Neutrophil (primary cell): ENCODE results near the gene TSPAN32.
A peak's percentile ranks its signal among the peaks of the same experiment; 100 is the strongest.

Source experiments
- H3K27ac ChIP-seq: fragments of 200-600 bp; sonication (generic); 2 replicates; pipeline ENCODE4 v1.5.1; 2016; ENCODE audit warnings: mild to moderate bottlenecking, moderate library complexity
- H3K27me3 ChIP-seq: fragments of 200-600 bp; sonication (generic); 2 replicates; pipeline ENCODE4 v1.6.0; 2016; ENCODE audit warnings: mild to moderate bottlenecking
- H3K36me3 ChIP-seq: fragments of 200-600 bp; sonication (generic); 2 replicates; pipeline ENCODE4 v1.5.1; 2017
- H3K4me1 ChIP-seq, 2 experiments: fragments of 200-600 bp in 1 of 2; sonication (generic) in 1 of 2; 1 replicate in 1 of 2; 2 replicates in 1 of 2; pipeline versions ENCODE4 v1.5.1 to v1.6.1; 2013 to 2016; ENCODE audit warnings: low read depth in 1 of 2, low read length in 1 of 2, mild to moderate bottlenecking in 1 of 2, moderate library complexity in 1 of 2; ENCODE audit not compliant: control insufficient read depth in 1 of 2, insufficient read depth in 1 of 2
- H3K4me3 ChIP-seq, 2 experiments: fragments of 200-600 bp in 1 of 2; sonication (generic) in 1 of 2; 1 replicate in 1 of 2; 2 replicates in 1 of 2; pipeline ENCODE4 v1.5.1; 2013 to 2016; ENCODE audit warnings: low read depth in 1 of 2, low read length in 1 of 2, mild to moderate bottlenecking in 1 of 2, moderate library complexity in 1 of 2
- H3K9me3 ChIP-seq: fragments of 200-600 bp; sonication (generic); 2 replicates; pipeline ENCODE4 v1.5.1; 2016
- TF ChIP-seq, protein P1 (sequence below): fragments of 200-600 bp; sonication (generic); IDR thresholded peaks from 2 replicates; pipeline ENCODE4 v1.5.1; 2016; ENCODE audit warnings: antibody characterized with exemption

The TSPAN32 gene

DNA sequence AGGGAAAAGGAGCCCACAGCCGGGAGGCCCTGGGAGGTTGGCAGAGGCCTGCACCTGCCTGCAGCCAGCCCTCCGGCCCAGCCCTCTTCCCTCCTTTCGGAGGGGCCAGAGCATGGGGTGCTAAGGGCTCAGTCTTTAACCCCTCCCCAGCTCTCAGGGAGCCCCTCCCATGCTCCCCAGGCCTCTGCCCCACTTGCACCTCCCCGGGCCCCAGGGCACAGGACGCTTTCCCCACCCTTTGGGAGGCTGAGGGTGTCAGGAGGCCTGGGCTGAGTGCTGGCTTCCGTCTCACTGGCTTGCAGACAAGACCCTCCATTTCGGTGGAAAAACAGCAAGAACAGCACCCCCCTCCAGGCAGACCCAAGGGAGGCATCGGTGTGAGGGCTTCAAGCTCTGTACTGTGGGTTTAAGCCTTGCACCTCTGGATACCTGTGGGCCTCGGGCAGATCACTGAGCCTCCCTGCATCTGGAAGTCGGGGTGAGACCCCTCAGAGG lies 38.7 kb upstream of the TSPAN32 start:
- Histone ChIP-seq H3K27me3 (peaks cover 18% of the 10 kb centered on the region), H3K4me3 (no peak overlapping the region)
- TF ChIP-seq, protein P1, sequence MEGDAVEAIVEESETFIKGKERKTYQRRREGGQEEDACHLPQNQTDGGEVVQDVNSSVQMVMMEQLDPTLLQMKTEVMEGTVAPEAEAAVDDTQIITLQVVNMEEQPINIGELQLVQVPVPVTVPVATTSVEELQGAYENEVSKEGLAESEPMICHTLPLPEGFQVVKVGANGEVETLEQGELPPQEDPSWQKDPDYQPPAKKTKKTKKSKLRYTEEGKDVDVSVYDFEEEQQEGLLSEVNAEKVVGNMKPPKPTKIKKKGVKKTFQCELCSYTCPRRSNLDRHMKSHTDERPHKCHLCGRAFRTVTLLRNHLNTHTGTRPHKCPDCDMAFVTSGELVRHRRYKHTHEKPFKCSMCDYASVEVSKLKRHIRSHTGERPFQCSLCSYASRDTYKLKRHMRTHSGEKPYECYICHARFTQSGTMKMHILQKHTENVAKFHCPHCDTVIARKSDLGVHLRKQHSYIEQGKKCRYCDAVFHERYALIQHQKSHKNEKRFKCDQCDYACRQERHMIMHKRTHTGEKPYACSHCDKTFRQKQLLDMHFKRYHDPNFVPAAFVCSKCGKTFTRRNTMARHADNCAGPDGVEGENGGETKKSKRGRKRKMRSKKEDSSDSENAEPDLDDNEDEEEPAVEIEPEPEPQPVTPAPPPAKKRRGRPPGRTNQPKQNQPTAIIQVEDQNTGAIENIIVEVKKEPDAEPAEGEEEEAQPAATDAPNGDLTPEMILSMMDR, result no peak

DNA sequence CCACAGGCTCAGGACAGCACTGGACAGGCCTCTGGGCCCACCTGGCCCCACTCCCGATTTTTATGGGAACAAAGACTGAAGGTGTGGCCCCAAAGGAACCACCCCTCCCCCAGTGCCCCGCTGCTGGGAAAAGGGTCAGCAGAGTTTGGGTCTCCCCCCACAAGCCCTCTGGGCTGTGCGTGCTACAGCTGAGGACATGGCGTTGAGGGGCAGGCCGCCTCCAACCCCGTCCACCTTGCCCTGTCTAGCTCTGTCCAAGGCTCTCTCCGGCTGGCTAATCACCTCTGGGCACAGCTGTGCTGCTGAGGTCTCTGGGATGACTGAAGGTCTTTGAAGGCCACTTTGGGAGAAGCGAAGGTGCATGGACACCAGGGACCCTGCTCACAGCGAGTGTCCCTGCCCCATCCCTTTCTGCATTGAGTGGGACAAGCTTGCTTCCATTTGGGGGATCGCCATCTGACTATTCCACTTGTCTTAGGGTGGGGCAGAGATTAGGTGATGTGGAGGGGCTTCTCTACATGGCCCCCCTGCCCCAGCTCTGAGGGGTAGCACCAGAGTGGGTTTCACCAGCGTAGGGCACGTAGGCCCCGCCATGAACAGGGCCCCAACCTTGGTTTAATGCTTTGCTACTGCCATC lies 38.0 kb upstream of the TSPAN32 start:
- H3K4me3 ChIP-seq, result no peak overlapping the region
- H3K4me1 ChIP-seq, result peaks cover 15 to 20% of the 10 kb centered on the region in 2 experiments
- H3K9me3 ChIP-seq, result no peaks in the 10 kb centered on the region
- H3K36me3 ChIP-seq, result no peaks in the 10 kb centered on the region
- peaks cover 19% of the 10 kb centered on the region for H3K27me3 ChIP-seq
- TF ChIP-seq, protein P1, result no peak
- no peak overlapping the region for H3K27ac ChIP-seq

More for the DNA sequence above, 38.7 kb upstream of the TSPAN32 start:
- H3K27ac ChIP-seq, result no peak overlapping the region
- no peaks in the 10 kb centered on the region for H3K9me3 ChIP-seq
- H3K36me3 ChIP-seq, result no peaks in the 10 kb centered on the region
- peaks cover 11 to 13% of the 10 kb centered on the region in 2 experiments for H3K4me1 ChIP-seq

DNA sequence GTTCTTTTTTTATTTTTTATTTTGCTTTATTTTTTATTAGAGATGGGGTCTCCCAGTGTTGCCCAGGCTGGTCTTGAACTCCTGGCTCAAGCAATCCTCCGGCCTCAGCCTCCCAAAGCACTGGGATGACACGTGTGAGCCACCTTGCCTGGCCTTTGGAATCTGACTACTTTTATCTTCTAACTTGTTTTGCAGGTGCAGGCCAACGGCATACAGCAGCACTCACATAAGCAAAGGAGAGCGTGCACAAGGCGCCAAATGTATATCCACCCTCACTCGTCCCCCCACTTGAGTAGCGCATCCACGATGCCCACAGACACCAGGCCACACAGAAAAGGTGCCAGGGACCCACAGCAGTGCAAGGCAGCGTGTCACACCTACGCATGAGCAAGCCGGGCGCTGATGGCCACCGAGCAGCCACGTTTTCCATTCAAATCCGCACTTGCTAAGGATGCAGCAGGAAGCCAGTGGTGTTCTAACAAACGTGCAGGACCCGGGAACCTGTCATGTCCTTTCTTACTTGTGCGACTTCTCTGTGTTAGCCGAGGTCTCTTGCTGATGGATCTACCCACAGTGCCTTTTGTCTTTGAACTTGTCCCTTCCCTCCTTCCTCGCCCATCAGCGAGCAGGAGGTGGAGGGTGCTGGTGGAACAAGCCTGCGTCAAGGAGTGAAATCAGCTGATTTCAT lies 37.3 kb upstream of the TSPAN32 start:
- no peak overlapping the region for H3K4me3 ChIP-seq
- H3K27ac ChIP-seq, result no peak overlapping the region
- H3K4me1 ChIP-seq, result peaks cover 15 to 24% of the 10 kb centered on the region in 2 experiments
- peaks cover 19% of the 10 kb centered on the region for H3K27me3 ChIP-seq
- no peaks in the 10 kb centered on the region for H3K36me3 ChIP-seq
- no peaks in the 10 kb centered on the region for H3K9me3 ChIP-seq
- TF ChIP-seq, protein P1, result no peak

DNA sequence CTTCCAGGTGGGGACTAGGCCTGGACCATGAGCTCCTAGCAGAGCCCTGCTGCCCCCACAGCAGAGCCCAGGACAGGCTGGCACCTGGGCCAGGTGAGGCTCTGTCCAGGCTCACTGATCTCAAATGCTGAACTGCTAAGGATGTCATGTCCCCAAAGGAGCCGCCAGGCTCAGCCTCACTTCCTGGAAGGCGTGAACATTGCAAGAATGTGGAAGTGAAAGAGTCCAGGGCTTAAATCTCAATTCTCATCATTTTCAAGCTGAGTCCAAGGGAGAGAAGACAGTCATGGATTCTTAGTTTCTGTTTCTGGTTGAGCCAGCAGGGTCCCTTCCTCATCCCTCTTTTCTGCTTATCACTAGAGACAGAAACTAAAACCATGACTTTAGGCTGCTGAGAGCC lies 36.4 kb upstream of the TSPAN32 start:
- TF ChIP-seq, protein P1, result peak; percentile 5
- Histone ChIP-seq H3K27ac (peak overlapping the region; percentile 43), H3K36me3 (no peaks in the 10 kb centered on the region), H3K4me1 (peaks cover 19 to 31% of the 10 kb centered on the region in 2 experiments), H3K9me3 (no peaks in the 10 kb centered on the region), H3K27me3 (peaks cover 16% of the 10 kb centered on the region), H3K4me3 (no peak overlapping the region)

DNA sequence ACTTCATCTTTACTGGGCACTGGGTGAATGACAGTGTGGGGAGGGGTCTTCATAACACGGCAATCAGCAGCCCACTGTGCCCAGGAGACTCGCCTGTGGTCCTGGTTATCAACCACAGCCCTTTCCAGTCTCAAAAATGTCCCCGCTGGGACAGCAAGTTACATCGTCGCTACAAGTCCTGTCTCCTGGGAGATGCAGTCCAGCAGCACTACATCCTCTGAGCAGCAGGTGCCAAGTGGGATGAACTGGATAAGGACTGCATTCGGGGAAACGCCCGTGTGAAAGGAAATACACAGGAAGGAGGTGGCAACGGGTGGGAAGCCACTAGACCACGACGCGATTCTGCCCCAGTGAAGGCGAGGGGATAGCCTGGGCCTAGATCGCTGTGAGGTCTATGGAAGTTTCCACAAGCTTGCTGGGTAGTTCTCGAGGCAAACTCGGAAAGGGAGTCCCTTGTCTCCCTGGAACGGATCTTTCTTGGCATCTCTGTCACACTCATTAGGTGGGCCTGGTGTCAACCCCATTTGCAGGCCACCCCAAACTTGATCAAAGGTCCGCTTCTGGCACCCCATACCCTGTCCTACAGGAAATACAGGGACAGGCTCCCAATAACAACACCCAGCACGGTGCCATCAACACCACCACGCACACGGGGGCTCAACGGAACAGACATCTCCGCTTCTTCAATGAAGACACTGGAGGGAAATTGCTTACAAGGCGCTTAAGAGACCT lies 35.8 kb upstream of the TSPAN32 start:
- Histone ChIP-seq H3K4me3 (no peak overlapping the region), H3K27me3 (peaks cover 22% of the 10 kb centered on the region), H3K36me3 (no peaks in the 10 kb centered on the region), H3K4me1 (peaks cover 25 to 37% of the 10 kb centered on the region in 2 experiments), H3K27ac (peak overlapping the region; percentile 43), H3K9me3 (no peaks in the 10 kb centered on the region)
- TF ChIP-seq, protein P1, result no peak
